ENCODE measurements around the gene ACACB.

- no peak for TF ChIP-seq CTCF (IDR thresholded peaks at IDR 0.05)
- TF ChIP-seq EP300 (IDR thresholded peaks at IDR 0.05) = no peak
- no peak for TF ChIP-seq POLR2A (IDR thresholded peaks at IDR 0.05)
Measured at GRCh38 chr12:109304485-109304884, 188.1 kb downstream of the ACACB start.

Data from tibial nerve (tissue), 4 donors.